OCI-M1 (cell line): ENCODE results near the gene ARMC6.

ENCODE experiments used
- DNase-seq: peaks from one replicate; lab custom pipeline; 2025; lab: John Stamatoyannopoulos, UW

Gene ARMC6

GRCh38 chr19:19107654-19108053, 74.3 kb downstream of the ARMC6 start:
- DNase-seq = no peak
